Sigmoid colon (tissue), 4 donors: ENCODE results near the gene HDAC4.

Experiments used
- EP300 ChIP-seq, 4 donors: sonication (generic); formaldehyde crosslinking; IDR thresholded peaks; one replicate each; pipeline ENCODE4 v1.6.1; 2017; ENCODE audit warnings: antibody characterized with exemption in 4 of 4
- POLR2A ChIP-seq, 2 donors: fragments of 450-650 bp; IDR thresholded peaks; one replicate each; pipeline ENCODE4 v1.6.1; 2016; ENCODE audit warnings: antibody characterized with exemption in 2 of 2, mild to moderate bottlenecking in 2 of 2, moderate library complexity in 2 of 2
- POLR2AphosphoS5 ChIP-seq, 4 donors: sonication (generic); formaldehyde crosslinking; IDR thresholded peaks; one replicate each; pipeline ENCODE4 v1.6.1; 2017; ENCODE audit warnings: antibody characterized with exemption in 4 of 4
- TF ChIP-seq, protein P1 (sequence below), 4 experiments: fragments of 450-650 bp in 3 of 4; fragments of 200-600 bp in 1 of 4; IDR thresholded peaks; one replicate each; pipeline ENCODE4 v1.5.1; 2016 to 2019; ENCODE audit warnings: antibody characterized with exemption in 4 of 4, mild to moderate bottlenecking in 3 of 4, moderate library complexity in 2 of 4

DNA sequence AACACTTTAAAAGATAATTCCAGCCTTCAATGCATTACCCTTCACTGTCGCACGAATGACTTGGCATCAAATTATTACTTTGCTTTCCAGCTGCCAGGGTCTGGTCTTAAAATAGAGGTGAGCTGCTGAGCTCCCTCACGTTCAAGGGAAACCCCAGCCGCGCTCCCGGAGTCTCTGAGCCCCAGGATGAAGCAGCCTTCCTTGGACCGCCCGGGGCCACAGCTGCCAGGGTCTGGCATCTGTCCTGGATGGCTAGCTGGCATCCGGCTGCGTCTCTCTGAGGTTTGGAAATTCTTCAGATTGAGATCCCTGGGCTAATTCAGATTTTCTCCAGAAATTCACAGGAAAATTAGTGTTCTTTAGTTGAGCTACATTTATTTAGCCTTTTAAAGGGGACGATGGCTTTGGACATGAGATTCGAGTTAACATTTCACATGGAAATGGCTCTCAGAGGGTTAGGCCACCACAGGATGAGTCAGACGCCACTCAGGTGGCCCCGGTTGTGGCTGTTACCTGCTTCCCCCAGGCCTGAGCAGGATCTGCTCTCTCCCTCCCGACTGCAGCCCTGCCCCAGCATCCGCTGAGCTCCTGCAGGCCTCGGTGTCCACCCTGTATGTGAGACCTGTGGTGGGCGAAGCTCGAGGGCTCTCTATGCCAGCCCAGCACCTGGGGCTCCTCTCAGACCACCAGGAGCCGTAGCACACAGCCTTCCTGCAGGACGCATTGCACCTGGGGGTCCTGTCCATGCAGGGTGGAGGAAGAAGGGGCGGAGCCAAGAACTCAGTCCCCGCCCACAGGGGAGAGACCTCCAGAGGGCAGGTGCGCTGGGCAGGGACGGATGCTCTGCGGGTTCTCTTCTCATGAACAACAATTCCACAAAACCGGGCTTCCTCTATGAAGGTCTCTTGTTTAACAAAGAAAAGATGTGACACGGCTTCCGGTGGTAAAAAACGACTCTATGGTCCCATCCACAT, 297.4 kb downstream of the HDAC4 start:
- TF ChIP-seq, protein P1, sequence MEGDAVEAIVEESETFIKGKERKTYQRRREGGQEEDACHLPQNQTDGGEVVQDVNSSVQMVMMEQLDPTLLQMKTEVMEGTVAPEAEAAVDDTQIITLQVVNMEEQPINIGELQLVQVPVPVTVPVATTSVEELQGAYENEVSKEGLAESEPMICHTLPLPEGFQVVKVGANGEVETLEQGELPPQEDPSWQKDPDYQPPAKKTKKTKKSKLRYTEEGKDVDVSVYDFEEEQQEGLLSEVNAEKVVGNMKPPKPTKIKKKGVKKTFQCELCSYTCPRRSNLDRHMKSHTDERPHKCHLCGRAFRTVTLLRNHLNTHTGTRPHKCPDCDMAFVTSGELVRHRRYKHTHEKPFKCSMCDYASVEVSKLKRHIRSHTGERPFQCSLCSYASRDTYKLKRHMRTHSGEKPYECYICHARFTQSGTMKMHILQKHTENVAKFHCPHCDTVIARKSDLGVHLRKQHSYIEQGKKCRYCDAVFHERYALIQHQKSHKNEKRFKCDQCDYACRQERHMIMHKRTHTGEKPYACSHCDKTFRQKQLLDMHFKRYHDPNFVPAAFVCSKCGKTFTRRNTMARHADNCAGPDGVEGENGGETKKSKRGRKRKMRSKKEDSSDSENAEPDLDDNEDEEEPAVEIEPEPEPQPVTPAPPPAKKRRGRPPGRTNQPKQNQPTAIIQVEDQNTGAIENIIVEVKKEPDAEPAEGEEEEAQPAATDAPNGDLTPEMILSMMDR (IDR thresholded peaks at IDR 0.05), result no peak
- TF ChIP-seq POLR2AphosphoS5 (IDR thresholded peaks at IDR 0.05) (no peak), POLR2A (IDR thresholded peaks at IDR 0.05) (no peak), EP300 (IDR thresholded peaks at IDR 0.05) (no peak)
